Lower leg skin (tissue), 3 donors: Measurements from ENCODE around the gene SNRPD3.
"Not testable (repeated sequence)": the region's sequence is repeated elsewhere in the genome, so short reads cannot be mapped to it uniquely, and the experiment has no call there.

Source experiments
- POLR2A ChIP-seq, 2 donors: fragments of 450-650 bp; IDR thresholded peaks; one replicate each; pipeline ENCODE4 v1.6.1; 2016 to 2017; ENCODE audit warnings: antibody characterized with exemption in 2 of 2, mild to moderate bottlenecking in 1 of 2, moderate library complexity in 1 of 2
- TF ChIP-seq, protein P1 (sequence below), 3 donors: fragments of 450-650 bp; IDR thresholded peaks; one replicate each; pipeline ENCODE4 v1.5.1; 2016; ENCODE audit warnings: antibody characterized with exemption in 3 of 3, mild to moderate bottlenecking in 3 of 3, moderate library complexity in 2 of 3

DNA sequence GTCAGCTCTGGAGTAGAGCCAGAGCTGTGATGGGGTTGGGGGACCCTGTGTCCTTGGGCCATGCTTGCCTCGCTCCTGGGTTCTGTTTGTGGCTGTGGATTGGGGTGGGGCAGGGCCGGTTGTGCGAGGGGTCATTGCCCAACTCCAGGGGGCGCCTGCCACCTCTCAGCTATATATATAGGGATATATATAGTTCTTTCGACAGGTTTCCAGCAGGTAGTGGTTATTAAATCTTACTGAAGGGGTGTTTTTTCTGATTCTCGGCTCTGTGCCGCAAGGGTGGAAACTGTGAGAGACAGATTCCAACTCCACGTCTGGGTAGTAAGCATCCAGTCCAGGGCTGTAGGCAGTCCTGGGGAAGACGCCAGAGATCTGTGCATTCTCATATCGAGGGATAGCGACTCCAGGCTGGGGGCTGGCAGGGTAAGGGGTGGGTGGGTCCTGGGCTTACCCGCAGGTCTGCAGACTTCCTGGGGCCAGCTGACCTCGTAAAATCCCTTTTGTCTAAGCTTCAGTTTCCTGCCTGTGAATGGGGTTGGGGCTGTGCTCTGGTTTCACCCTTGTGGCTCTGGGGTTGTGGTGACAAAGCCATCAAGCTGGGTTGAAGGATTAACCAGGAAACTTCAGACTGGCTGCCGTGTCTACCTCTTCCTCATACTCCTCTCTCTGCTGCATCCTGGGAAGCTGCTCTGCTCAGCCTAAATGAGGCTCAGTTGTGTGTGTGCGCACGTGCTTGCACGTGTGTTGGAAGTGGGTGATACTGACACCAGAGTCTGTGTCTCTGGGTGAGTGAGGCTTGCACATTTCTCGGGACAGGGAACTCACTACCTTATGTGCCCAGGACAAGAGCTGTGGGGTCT, 48.2 kb downstream of the SNRPD3 start:
- TF ChIP-seq, protein P1, sequence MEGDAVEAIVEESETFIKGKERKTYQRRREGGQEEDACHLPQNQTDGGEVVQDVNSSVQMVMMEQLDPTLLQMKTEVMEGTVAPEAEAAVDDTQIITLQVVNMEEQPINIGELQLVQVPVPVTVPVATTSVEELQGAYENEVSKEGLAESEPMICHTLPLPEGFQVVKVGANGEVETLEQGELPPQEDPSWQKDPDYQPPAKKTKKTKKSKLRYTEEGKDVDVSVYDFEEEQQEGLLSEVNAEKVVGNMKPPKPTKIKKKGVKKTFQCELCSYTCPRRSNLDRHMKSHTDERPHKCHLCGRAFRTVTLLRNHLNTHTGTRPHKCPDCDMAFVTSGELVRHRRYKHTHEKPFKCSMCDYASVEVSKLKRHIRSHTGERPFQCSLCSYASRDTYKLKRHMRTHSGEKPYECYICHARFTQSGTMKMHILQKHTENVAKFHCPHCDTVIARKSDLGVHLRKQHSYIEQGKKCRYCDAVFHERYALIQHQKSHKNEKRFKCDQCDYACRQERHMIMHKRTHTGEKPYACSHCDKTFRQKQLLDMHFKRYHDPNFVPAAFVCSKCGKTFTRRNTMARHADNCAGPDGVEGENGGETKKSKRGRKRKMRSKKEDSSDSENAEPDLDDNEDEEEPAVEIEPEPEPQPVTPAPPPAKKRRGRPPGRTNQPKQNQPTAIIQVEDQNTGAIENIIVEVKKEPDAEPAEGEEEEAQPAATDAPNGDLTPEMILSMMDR (IDR thresholded peaks at IDR 0.05): not testable (repeated sequence)
- TF ChIP-seq POLR2A (IDR thresholded peaks at IDR 0.05): not testable (repeated sequence)
